Amniotic stem cell (primary cell): ENCODE results near the gene DGKB.

Experiments
- DNase-seq: peaks from one replicate; lab custom pipeline; 2025; lab: John Stamatoyannopoulos, UW

DGKB gene

GRCh38 chr7:14207711-14208110, 694.8 kb downstream of the DGKB start:
- DNase-seq = no peak

DNA sequence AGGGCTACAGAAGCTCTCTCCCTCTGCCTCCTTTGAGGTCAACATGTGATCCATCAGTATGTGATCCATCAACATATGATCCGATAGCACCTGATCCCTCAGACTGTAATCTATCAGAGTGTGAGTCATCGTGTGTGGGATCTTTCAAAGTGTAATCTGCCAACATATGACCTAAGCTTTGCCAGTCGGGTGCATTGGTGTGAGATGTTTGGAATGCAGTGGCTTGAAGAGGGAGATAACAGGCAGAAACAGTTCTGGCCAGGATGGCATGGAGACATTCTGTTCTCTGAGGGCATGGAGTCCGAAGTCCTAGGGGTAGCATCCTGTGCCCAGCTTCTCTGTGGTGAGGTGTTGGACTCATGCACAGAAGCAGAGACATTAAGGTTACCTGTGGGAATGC, 695.4 kb downstream of the DGKB start:
- DNase-seq = no peak

- no peak for DNase-seq
Measured at GRCh38 chr7:14206121-14206520, 696.4 kb downstream of the DGKB start.

GRCh38 chr7:14201353-14201752, 701.2 kb downstream of the DGKB start:
- no peak for DNase-seq

DNA sequence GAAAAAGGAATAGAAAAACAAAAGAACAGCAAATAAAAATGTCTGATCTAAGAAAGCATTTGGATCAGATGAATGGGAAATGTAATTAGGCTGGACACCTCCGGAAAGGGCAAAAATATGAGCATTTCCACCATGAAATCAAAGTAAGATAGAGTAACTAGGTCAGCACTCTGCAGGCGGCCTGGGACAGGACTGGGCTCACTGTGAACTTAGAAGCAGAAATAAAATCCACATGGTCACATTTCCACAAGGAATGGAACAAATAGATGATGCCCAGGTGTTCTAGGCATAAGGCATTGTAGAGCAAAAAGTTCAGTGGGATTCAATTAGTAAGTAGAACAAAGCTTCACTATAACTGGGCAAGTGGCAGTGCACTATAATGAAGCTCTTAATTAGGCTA, 703.2 kb downstream of the DGKB start:
- no peak for DNase-seq

GRCh38 chr7:14197280-14197679, 705.3 kb downstream of the DGKB start:
- DNase-seq = no peak

DNA sequence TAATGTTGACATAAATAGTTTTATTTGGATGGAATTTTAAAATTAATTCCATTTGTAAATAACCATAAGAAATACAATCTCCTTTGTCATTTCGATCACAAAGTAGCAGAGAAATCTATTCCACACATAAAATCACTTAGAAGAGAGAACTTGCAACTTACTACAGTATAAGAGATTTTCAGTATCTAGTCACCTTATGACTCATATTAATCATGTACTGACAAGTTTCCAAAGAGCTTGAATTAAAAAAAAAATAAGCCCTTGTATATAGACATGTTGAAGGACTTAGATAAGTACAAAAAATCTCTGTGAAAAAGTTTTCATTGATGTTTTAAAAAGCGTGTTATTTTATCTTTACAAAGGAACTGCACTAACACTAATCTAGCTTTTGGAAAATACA, 706.0 kb downstream of the DGKB start:
- no peak for DNase-seq

- no peak for DNase-seq
Measured at GRCh38 chr7:14195871-14196270, 706.7 kb downstream of the DGKB start.

DNA sequence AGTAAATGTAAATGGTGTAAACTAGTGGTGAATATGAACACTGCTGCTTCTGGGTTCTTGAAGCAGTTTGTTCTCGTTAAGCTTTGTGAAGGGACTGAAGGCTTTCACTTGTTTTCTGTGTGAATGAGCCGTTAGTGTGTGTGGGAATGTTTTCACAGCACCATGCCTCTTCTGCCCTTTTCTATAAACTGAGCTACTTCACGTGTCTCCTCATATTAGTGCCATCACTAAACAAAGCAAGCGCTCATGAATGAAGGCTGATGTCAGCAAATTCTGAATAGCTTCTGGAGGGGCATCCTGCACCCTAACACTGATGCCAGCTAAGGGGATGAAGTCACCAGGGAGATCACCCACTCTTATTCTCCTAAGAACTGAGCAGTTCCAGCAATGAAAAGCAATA, 707.5 kb downstream of the DGKB start:
- no peak for DNase-seq

DNA sequence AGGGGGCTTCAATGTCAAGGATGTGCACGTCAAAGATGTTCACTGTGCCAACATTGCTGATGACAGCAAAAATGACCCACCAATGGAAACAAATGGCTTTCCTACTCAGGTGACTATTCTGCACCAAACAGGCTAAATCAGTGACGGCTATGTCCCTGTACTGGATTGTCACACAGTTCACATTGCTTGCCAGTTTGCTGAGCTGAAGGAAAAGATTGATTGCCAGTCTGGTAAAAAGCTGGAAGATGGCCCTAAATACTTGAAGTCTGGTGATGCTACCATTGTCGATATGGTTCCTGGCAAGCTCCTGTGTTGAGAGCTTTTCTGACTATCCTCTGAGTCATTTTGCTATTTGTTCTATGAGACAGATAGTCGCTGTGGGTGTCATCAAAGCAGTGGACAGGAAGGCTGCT, 710.9 kb downstream of the DGKB start:
- DNase-seq = no peak

- DNase-seq = no peak
Measured at GRCh38 chr7:14184292-14184864, 718.2 kb downstream of the DGKB start.

DNA sequence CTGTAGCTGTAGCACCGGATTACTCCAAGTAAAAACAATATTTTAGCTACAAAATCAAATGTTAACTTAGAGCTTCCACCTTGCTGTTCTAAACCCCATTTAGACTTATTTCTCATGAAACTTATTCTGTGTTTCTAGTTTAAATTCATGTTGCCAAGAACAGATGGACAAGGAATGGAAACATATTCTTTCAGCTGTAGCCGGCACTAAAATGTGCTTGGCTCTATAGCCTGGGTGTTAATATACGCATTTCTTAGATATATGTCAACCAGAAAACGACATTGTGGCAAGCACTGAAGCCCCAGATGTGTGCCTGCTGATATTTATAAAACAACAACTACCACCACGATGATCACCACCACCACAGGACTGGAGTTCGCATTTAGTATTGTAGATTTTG, 722.8 kb downstream of the DGKB start:
- DNase-seq = no peak

DNA sequence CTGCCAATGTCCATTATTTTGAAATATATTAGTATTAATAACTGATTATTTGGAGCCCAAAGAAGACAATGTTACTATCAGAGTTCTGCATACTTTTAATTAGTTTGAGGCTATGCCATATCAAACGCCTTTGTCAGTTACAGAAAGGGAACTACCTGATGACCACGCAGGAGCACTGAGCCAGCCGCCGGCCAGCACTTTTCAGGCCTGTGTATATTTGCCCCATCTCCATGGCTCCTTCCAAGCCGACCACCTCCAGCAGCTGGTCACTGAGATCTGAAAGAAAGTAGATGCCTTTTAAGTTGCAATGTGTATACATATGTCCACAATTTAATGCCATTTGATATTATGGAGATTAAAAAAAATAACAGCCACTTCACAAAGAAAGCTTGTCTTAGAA, 724.7 kb downstream of the DGKB start:
- no peak for DNase-seq

DNA sequence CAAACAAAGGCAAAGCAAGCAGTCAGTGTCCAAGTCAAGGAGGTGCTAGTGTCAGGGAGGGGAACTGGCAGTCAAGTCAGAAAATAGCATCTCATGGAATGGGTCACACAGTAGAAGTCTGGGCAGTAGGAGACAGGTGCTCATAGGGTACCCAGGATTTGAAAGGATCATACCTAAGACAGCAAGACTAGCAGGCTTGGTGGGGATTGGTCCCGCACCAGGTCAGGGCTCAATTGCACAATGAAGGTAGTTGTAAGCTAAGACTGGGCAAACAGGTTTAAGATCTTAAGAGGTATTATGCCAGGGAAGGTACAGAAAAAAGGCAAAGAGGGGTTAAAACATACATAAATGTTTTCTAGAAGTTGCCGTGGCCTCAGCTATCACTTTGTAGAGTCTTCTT, 731.7 kb downstream of the DGKB start:
- no peak for DNase-seq

DNA sequence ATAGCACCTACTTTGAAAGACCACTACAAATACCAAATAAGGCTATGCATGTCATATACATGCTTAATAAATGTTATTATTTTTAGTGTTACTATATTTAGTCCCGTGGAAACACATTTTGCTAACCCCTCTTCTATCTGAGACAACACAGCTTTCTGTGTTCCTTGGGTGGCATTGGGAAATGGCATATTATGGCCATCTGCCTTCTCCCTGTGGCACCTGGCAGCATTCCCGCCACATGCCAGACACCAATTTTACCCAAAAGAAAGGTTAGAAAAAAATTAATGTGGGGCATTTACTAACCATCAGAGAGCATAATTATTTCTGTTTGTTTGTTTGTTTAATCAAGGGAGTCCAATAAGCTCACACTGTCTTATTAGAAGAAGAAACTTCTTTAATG, 744.4 kb downstream of the DGKB start:
- DNase-seq = no peak

- DNase-seq = no peak
Measured at GRCh38 chr7:14156436-14156835, 746.1 kb downstream of the DGKB start.

DNA sequence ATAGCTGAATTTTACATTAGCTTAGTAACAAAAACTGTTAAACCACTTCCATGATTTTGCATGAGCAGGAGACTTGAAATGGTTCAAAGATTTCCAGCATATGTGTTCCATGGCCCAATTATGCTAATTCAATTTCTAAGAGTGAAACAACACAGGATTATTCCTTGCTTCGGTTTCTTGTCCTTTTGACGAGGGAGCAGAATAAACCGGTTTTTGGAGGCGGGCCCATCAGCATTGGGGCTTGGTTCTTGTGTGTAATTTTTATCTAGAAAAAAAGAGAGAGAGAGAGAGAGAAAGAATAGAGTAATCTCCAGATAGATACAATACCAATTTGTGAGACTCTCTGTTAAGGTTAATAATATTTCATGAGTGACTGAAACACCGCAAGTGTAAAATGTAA, 753.6 kb downstream of the DGKB start:
- no peak for DNase-seq

DNA sequence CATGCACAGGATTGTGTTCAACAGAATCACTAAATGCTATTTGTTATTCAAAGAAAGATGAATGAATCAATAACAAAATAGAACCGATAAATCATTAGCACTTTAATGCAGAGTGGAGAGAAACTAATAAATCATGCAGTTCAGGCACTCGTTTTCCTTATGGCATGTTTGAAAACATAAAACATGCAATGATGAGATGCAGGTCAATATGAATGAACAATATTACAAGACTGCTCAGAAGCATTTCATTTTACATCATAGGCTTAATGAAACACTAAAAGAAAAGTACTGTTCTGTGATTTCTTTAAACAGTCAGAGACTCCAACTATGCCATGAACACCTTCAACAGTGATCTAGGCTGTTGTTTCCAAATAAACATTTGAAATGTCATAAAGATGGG, 755.0 kb downstream of the DGKB start:
- DNase-seq = no peak

DNA sequence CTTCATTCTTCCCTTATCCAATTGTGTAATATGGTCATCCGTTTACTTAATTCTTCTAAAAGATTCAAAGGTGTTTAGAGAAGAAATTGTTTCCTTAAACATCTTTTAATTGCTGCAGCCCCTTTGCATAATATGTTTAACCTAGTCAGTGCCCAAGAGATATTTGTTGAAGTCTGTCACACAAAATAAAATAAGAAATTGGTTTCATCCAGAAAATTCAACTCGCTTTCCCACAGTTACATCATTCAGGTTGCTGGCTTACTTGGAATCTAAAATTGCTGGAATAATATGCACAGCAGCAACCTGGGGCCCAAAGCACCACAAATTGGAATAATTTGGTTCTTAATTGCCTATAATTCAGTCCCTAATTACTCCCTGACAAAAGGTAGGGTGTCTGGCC, 758.0 kb downstream of the DGKB start:
- no peak for DNase-seq

- DNase-seq = no peak
Measured at GRCh38 chr7:14144109-14144508, 758.4 kb downstream of the DGKB start.

DNA sequence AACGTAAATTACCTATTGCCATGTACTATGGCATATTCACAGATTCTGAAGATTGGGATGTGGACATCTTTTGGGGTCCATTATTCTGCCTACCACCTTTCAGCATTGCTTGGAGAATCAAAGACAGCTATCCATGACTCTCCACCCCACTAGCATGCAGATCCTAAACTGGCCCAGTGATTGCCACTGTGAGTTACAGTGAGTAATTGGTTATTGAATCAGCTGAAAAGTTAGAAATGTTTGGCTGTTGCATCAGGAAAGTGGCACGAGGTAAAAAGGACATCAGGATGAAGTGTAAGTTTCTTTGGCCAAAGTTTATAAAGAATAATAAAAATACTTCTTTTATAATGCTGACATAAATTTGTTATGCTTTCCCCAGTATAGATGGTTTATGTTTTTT, 764.9 kb downstream of the DGKB start:
- DNase-seq = no peak

- no peak for DNase-seq
Measured at GRCh38 chr7:14133752-14134151, 768.8 kb downstream of the DGKB start.

- peak; percentile 9 for DNase-seq
Measured at GRCh38 chr7:14125998-14126397, 776.6 kb downstream of the DGKB start.

GRCh38 chr7:14124716-14125115, 777.8 kb downstream of the DGKB start:
- DNase-seq = no peak

- no peak for DNase-seq
Measured at GRCh38 chr7:14123923-14124322, 778.6 kb downstream of the DGKB start.
